HG02798 (cell line): ENCODE measurements around the gene VPS9D1.
"Not testable (repeated sequence)": the region's sequence is repeated elsewhere in the genome, so short reads cannot be mapped to it uniquely, and the experiment has no call there.

Experiments used
- ATAC-seq: cut with Tn5 transposase; IDR thresholded peaks from one replicate; pipeline ENCODE4 v1.9.1; 2021; ENCODE audit warnings: mild to moderate bottlenecking; ENCODE audit not compliant: unreplicated experiment, poor library complexity

VPS9D1 gene

GRCh38 chr16:89711601-89712273, 9.0 kb downstream of the VPS9D1 start:
- no peak for ATAC-seq

- ATAC-seq: no peak
Measured at GRCh38 chr16:89710709-89711564, 9.8 kb downstream of the VPS9D1 start.

GRCh38 chr16:89709716-89710432, 10.8 kb downstream of the VPS9D1 start:
- no peak for ATAC-seq

GRCh38 chr16:89709166-89709565, 11.5 kb downstream of the VPS9D1 start:
- no peak for ATAC-seq

- ATAC-seq: no peak
Measured at GRCh38 chr16:89708481-89708931, 12.2 kb downstream of the VPS9D1 start.

- no peak for ATAC-seq
Measured at GRCh38 chr16:89707695-89708094, 13.0 kb downstream of the VPS9D1 start.

- ATAC-seq: no peak
Measured at GRCh38 chr16:89706518-89707260, 14.0 kb downstream of the VPS9D1 start.

- ATAC-seq: no peak
Measured at GRCh38 chr16:89705006-89705405, 15.7 kb downstream of the VPS9D1 start.

- ATAC-seq: no peak
Measured at GRCh38 chr16:89704281-89704680, 16.4 kb downstream of the VPS9D1 start.

GRCh38 chr16:89701425-89702406, 19.0 kb downstream of the VPS9D1 start, which contains the start of gene SPATA2L:
Gene SPATA2L, minus strand, starts transcription at chr16:89701705. Its CDS starts 473 bp downstream, at chr16:89701232.
- ATAC-seq: peak; percentile 72

GRCh38 chr16:89700649-89701424, 19.9 kb downstream of the VPS9D1 start:
- ATAC-seq: peak; percentile 0

GRCh38 chr16:89700100-89700648, 20.5 kb downstream of the VPS9D1 start:
- ATAC-seq: peak; percentile 55

- not testable (repeated sequence) for ATAC-seq
Measured at GRCh38 chr16:89699629-89700099, 21.0 kb downstream of the VPS9D1 start.

- ATAC-seq: not testable (repeated sequence)
Measured at GRCh38 chr16:89698717-89699116, 22.0 kb downstream of the VPS9D1 start.

- no peak for ATAC-seq
Measured at GRCh38 chr16:89697616-89698331, 22.9 kb downstream of the VPS9D1 start.

- ATAC-seq: no peak
Measured at GRCh38 chr16:89697161-89697615, 23.5 kb downstream of the VPS9D1 start.

- ATAC-seq: no peak
Measured at GRCh38 chr16:89696670-89697128, 24.0 kb downstream of the VPS9D1 start.
